Gastroesophageal sphincter (tissue), 3 donors: ENCODE results near the gene LENEP.

Experiments
- EP300 ChIP-seq: sonication (generic); formaldehyde crosslinking; IDR thresholded peaks from one replicate; pipeline ENCODE4 v1.6.1; 2017; ENCODE audit warnings: antibody characterized with exemption, mild to moderate bottlenecking
- POLR2A ChIP-seq, 2 donors: fragments of 450-650 bp; IDR thresholded peaks; one replicate each; pipeline ENCODE4 v1.6.1; 2017; ENCODE audit warnings: antibody characterized with exemption in 2 of 2, mild to moderate bottlenecking in 2 of 2, moderate library complexity in 1 of 2
- POLR2AphosphoS5 ChIP-seq: sonication (generic); formaldehyde crosslinking; IDR thresholded peaks from one replicate; pipeline ENCODE4 v1.6.1; 2017; ENCODE audit warnings: antibody characterized with exemption
- TF ChIP-seq, protein P1 (sequence below), 4 experiments: fragments of 200-600 bp in 2 of 4; fragments of 450-650 bp in 2 of 4; sonication (generic) in 1 of 4; IDR thresholded peaks; one replicate each; pipeline ENCODE4 v1.5.1; 2017 to 2019; ENCODE audit warnings: antibody characterized with exemption in 4 of 4, mild to moderate bottlenecking in 2 of 4, moderate library complexity in 2 of 4

- TF ChIP-seq, protein P1, sequence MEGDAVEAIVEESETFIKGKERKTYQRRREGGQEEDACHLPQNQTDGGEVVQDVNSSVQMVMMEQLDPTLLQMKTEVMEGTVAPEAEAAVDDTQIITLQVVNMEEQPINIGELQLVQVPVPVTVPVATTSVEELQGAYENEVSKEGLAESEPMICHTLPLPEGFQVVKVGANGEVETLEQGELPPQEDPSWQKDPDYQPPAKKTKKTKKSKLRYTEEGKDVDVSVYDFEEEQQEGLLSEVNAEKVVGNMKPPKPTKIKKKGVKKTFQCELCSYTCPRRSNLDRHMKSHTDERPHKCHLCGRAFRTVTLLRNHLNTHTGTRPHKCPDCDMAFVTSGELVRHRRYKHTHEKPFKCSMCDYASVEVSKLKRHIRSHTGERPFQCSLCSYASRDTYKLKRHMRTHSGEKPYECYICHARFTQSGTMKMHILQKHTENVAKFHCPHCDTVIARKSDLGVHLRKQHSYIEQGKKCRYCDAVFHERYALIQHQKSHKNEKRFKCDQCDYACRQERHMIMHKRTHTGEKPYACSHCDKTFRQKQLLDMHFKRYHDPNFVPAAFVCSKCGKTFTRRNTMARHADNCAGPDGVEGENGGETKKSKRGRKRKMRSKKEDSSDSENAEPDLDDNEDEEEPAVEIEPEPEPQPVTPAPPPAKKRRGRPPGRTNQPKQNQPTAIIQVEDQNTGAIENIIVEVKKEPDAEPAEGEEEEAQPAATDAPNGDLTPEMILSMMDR (IDR thresholded peaks at IDR 0.05) = peak in 1 of 4 experiments; percentile 4
- TF ChIP-seq POLR2A (IDR thresholded peaks at IDR 0.05) = no peak
- TF ChIP-seq EP300 = no peak
- no peak for TF ChIP-seq POLR2AphosphoS5
Observed at GRCh38 chr1:154962156-154962749, 31.1 kb upstream of the LENEP start.
